Calu3 (cell line): Measurements from ENCODE around the gene ADAM19. TPM values are rescaled to one million over a fixed set of nuclear protein-coding genes. Genes with fewer than 3 reads are reported as not detected.

Experiments used
- Bru-seq: library from RNA; stranded (reverse); fragments of 400-500 nt; gene quantifications from one replicate; lab custom pipeline; 2021; lab: Mats Ljungman, UMichigan
- BruChase-seq, 2 experiments: library from RNA; stranded (reverse); fragments of 400-500 nt; gene quantifications; one replicate each; lab custom pipeline; 2021; lab: Mats Ljungman, UMichigan
- BruUV-seq: library from RNA; stranded (reverse); fragments of 400-500 nt; replicated peaks from 2 replicates; lab custom pipeline; 2021; lab: Mats Ljungman, UMichigan
- CTCF ChIA-PET: fragments of 300-600 bp; sonication (Branson Sonifier 250); formaldehyde crosslinking; loops from one replicate; lab custom pipeline; 2022; ENCODE audit warnings: antibody characterized with exemption; lab: Charles Lee
- DNase-seq: peaks from one replicate; pipeline ENCODE4 v3.0.0; 2022
- H3K27ac Mint-ChIP-seq: one replicate; pipeline ENCODE4 v1.8.0; 2022; ENCODE audit warnings: mixed read lengths; ENCODE audit not compliant: unreplicated experiment
- H3K27me3 Mint-ChIP-seq: one replicate; pipeline ENCODE4 v1.8.0; 2022; ENCODE audit warnings: mixed read lengths; ENCODE audit not compliant: unreplicated experiment
- H3K36me3 Mint-ChIP-seq: one replicate; pipeline ENCODE4 v1.8.0; 2022; ENCODE audit warnings: mild to moderate bottlenecking, moderate library complexity, mixed read lengths; ENCODE audit not compliant: insufficient read depth, unreplicated experiment
- H3K4me1 Mint-ChIP-seq: one replicate; pipeline ENCODE4 v1.8.0; 2022; ENCODE audit warnings: mild to moderate bottlenecking, low read depth, mixed read lengths; ENCODE audit not compliant: unreplicated experiment
- H3K4me3 Mint-ChIP-seq: one replicate; pipeline ENCODE4 v1.8.0; 2022; ENCODE audit warnings: mild to moderate bottlenecking, low read depth, moderate library complexity, mixed read lengths; ENCODE audit not compliant: unreplicated experiment
- H3K9me3 Mint-ChIP-seq: one replicate; pipeline ENCODE4 v1.8.0; 2022; ENCODE audit warnings: low read depth, mixed read lengths; ENCODE audit not compliant: unreplicated experiment
- CTCF ChIP-seq: fragments of 200-600 bp; IDR thresholded peaks from one replicate; pipeline ENCODE4 v1.8.0; 2022; ENCODE audit warnings: antibody characterized with exemption; ENCODE audit not compliant: unreplicated experiment
- intact Hi-C: fragments of 100-400 bp; cut with micrococcal nuclease; formaldehyde crosslinking; loops from one replicate; pipeline ENCODE4 v1.10.0; 2022; ENCODE audit not compliant: unreplicated experiment
- long read RNA-seq: library from polyadenylated mRNA; stranded (forward); transcript quantifications from one replicate; pipeline ENCODE4 v2.0.0, GENCODE V29; 2022
- total RNA-seq: library from RNA; stranded (reverse); gene quantifications from 2 replicates; pipeline ENCODE4 v1.2.3, GENCODE V29; 2022

ADAM19 gene
- total RNA-seq (5.2 and 16.2 TPM in 2 replicates), Bru-seq, nascent RNA (percentile 46 among the genes with signal in this experiment), BruChase-seq, experiment 1, labeled RNA remaining after a 6-hour chase (percentile 50 among the genes with signal in this experiment), BruChase-seq, experiment 2, labeled RNA remaining after a 2-hour chase (percentile 57 among the genes with signal in this experiment)
- long read RNA-seq, partial matches to known transcripts = 2 of 2 reads
- long read RNA-seq, other reads (novel, unspliced or antisense) = 0 of 2 reads

GRCh38 chr5:157575381-157576020, at the start of gene ADAM19:
ADAM19 (minus strand) TSS chr5:157575775; CDS start chr5:157575696, 79 bp downstream.
- Mint-ChIP-seq H3K4me1 (peaks cover 8% of the 10 kb centered on the region), H3K27ac (peak within 1 kb of the TSS; percentile 30), H3K27me3 (no peaks in the 10 kb centered on the region), H3K9me3 (no peaks in the 10 kb centered on the region), H3K4me3 (peak within 1 kb of the TSS; percentile 76), H3K36me3 (peaks cover 28% of the 10 kb centered on the region)
- CTCF ChIA-PET = no interaction called here
- DNase-seq = peak; percentile 56
- no TSS peak for BruUV-seq
- intact Hi-C loops = no loop called here
- no peak for TF ChIP-seq CTCF

- no TSS peak for BruUV-seq
- Mint-ChIP-seq H3K27ac (no peak overlapping the region), H3K27me3 (no peaks in the 10 kb centered on the region), H3K4me3 (no peak overlapping the region), H3K4me1 (no peaks in the 10 kb centered on the region), H3K9me3 (no peaks in the 10 kb centered on the region), H3K36me3 (no peaks in the 10 kb centered on the region)
- CTCF ChIA-PET = no interaction called here
- DNase-seq = no peak
- intact Hi-C loops = no loop called here
- TF ChIP-seq CTCF = no peak
These were observed 48.6 kb upstream of the ADAM19 start for GRCh38 chr5:157624144-157624543.

GRCh38 chr5:157620776-157621175, 45.2 kb upstream of the ADAM19 start:
- TF ChIP-seq CTCF = no peak
- intact Hi-C loops = no loop called here
- CTCF ChIA-PET = no interaction called here
- Mint-ChIP-seq H3K4me3 (no peak overlapping the region), H3K27me3 (no peaks in the 10 kb centered on the region), H3K4me1 (no peaks in the 10 kb centered on the region), H3K36me3 (no peaks in the 10 kb centered on the region), H3K9me3 (no peaks in the 10 kb centered on the region), H3K27ac (no peak overlapping the region)
- BruUV-seq = no TSS peak
- DNase-seq = no peak

- Mint-ChIP-seq H3K4me1 (no peaks in the 10 kb centered on the region), H3K27ac (no peak overlapping the region), H3K27me3 (no peaks in the 10 kb centered on the region), H3K9me3 (no peaks in the 10 kb centered on the region), H3K4me3 (no peak overlapping the region), H3K36me3 (no peaks in the 10 kb centered on the region)
- CTCF ChIA-PET = no interaction called here
- intact Hi-C loops = no loop called here
- BruUV-seq = no TSS peak
- no peak for DNase-seq
- no peak for TF ChIP-seq CTCF
These were observed 42.7 kb upstream of the ADAM19 start for GRCh38 chr5:157618191-157618765.
